SW480 (cell line): ENCODE results near the gene RIMS4.

Experiments used
- DNase-seq: peaks from one replicate; pipeline ENCODE4 v3.0.0-alpha.2; 2016; ENCODE audit warnings: low spot score

Gene RIMS4

DNA sequence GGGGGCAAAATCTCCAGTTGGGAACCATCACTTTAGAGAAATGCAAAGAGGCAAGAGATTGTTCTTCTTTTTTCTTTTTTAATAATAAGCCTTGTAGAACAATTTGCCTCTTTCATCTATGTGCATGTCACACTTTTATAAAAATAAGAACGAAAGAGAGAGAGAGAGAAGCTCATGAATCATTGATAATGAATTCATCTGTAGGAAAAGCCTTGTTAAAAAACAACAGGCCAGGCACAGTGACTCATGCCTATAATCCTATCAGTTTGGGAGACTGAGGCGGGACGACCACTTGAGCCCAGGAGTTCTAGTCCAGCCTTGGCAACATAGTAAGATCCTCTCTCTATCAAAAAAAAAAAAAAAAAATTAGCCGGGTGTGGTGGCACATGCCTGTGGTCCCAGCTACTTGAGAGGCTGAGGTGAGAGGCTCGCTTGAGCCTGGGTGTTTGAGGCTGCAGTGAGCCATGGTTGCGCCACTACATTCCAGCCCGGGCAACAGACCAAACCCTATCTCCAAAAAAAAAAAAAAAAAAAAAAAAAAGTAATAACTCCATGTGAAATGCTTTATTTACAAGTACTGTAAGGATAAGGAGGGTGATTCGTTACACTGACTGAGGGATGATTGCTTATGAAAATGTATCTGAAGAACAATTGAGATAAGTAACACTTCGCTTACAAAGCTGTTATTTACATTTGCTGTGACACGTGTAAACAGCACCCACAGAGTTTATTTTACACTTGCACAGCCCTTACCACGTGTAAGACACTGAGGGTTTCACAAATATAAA, 89.2 kb downstream of the RIMS4 start:
- no peak for DNase-seq

GRCh38 chr20:44720621-44720996, 89.7 kb downstream of the RIMS4 start:
- DNase-seq = peak; percentile 42

DNA sequence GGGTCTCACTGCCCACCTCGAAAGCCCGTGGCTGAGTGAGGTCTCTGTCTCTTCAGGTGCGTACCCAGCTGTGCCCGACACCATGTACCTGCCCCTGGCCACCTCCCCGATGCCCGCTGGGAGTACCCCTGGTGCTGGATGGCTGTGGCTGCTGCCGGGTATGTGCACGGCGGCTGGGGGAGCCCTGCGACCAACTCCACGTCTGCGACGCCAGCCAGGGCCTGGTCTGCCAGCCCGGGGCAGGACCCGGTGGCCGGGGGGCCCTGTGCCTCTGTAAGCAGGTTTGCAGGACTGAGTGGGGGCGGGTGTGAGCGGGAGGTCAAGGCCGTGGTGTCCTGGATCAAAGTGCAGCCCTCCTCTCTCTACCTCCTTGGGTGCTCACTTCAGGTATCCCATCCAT, 90.5 kb downstream of the RIMS4 start:
- no peak for DNase-seq

- no peak for DNase-seq
Measured at GRCh38 chr20:44717986-44718385, 92.4 kb downstream of the RIMS4 start.

DNA sequence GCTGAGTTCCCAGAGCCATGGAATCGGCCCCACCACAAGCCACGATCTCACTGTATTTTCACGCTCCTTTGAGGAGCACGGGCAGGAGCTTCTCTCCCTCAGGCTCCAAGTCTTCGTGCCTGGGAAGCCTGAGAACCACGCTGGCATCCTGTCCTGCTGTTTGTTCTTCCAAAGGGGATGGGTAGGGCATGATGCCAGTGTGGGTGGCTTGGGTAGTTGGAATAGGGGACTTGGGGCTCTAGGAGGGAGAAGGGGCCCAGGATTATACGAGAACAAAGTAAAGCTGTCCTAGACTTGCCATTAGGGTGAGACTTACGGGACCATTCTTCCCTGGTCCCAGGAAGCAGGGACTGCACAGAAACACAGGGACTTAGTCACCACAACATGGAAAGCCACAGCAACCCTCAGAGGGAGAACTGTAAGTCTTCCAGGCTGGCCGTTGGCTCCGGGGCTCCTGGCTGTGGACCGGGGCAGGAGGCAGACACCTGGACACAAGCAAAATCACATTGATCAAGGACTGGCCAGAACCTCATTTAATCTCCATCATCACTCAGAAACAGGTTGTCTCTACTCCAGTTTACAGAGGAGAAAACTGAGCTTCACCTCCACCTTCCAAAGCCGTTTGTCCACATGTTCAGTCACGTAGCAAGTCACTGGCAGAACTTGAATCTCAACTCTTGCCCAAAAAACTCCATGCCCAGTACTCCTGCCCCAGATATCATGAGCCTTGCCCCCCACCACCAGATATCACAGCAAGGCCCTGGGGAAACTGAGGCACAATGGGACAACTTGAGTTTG, 93.8 kb downstream of the RIMS4 start:
- DNase-seq = no peak

- no peak for DNase-seq
Measured at GRCh38 chr20:44715499-44716308, 94.6 kb downstream of the RIMS4 start.

DNA sequence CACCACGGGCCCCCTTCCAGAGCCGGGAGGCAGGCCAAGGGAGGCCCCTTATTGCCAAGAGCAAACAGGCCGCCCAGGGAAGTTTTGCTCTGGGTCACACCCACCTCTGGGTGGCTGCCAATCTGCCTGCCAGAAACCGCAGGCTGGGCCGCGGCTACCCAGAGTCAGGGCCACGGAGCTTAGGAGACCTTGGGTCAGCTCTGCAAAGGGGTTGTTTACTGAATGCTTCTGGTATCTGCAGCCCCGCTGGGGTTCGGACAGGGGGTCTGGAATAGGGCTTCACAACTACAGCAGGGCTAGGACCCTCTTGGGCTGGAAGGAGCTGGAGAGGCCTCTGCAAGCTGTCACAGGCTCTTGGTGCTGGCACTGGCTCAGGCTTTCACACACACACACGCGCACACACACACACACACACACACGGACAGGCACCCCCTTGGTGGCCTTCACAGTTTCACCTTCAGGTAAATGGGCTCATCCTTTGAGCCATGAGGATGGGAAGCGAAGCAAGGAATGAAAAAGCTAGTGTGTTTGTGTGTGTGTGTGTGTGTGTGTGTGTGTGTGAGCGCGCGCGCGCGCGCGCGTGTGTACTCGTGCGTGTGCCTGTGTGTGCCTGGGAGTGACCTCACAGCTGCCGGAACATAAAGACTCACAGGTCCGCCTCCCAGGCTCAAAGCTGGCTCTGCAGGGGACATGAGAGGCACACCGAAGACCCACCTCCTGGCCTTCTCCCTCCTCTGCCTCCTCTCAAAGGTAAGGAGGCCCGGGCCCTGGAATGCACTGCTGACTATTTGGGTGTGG, 95.4 kb downstream of the RIMS4 start, which contains the start of gene CCN5:
Gene CCN5, plus strand, starts transcription at position 669 of the 798 bp plus-strand sequence. Its CDS starts 22 bp downstream, at position 691.
- peak; percentile 85 for DNase-seq

DNA sequence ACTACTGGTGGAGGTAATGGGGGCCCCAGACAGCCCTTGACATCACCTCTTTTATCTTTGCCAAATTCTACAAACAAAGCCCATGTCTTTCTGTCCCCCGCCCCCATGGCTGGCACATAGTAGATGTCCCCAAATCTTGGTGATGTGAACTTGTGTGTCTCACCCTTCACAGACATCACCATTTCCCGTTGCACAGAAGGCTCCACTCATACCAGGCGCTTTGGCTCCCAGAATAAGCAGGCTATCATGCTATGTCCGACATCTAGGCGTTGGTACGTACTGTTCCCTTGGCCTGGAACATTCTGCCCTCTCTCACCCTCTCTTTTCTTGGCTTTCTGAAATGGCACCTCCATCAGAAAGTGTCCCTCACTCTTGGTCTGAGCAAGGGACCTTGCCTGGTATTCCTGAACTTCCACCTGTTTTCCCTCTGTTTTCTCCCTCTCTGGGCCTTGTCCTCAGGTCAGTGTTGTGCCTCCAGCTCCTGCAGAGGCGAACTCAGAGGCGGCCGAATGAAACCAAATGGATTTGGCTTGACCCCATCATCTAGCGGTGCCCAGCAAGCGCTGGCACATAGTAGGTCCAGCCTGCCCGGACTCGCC, 96.1 kb downstream of the RIMS4 start:
- no peak for DNase-seq

DNA sequence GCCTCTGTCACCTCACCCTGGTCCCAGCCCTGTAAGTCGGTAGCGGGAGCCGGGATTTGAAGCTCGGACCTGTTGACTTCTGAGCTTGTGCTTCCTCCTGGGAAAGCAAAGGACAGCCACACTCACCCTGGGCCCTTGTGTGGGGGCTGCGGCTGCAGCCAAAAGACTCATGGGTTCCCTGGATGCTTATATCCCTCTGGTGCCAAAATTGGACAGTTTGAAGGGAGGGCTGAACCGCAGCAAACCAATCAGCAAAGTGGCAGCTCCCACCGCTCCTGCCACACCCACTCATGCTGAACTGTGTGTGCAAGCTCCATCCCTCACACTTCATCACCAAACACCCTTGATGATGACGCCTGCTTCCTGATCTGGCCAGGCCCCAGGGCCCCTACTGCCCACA, 99.1 kb downstream of the RIMS4 start:
- DNase-seq = no peak

DNA sequence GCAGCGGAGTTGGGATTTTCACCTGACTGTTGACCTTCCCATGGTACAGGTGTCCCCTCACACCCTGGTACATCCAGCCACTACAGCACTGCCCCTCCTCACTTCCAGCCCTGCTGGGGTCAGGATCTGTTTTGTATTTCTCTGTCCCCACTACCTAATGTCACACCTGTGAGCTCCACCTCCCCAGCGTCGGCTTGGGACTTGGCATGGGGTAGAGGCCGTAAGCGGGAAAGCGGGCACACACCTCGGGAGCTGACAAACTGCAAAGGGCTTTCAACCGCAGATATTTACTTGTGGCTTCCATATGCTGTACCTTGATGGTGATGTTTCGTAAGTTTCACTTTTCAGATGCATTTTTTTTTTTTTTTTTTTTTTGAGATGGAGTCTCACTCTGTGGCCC, 100.5 kb downstream of the RIMS4 start:
- no peak for DNase-seq

- DNase-seq = no peak
Measured at GRCh38 chr20:44709380-44709779, 101.0 kb downstream of the RIMS4 start.

- no peak for DNase-seq
Measured at GRCh38 chr20:44707018-44707579, 103.2 kb downstream of the RIMS4 start.

DNA sequence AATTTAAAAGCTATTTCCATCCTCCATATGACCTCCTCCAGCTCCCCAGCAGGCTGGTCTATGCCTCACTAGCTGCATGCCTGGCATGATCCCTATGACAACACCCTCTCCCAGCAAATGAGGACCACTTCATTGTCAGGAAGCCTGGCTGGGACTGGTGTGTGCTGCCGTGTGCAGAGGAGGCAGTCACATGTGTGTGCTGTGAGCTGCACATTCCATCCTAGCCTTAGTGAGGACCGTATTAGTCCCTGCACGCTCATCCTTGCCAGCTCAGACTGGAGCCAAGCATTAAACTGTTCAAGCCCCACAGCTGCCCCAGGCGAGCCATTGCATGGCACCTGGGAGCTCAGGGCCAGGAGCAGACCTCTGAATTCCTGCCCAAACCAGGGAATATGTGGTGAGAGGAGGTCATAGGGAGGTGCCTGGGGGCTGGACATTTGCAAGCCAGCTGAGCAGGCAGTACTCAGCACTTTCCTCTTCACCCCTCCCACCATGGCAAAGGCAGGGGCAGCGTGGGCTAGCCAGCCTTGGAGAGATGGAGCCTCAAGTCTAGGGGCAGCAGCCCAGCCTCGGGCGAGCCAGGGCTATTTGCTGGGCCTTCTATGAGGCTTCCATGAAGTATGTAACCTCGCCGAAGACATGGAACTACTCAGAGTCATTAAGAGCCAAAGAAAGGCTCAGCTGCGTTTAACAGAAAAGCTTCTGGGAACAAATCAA, 103.9 kb downstream of the RIMS4 start:
- DNase-seq = no peak

DNA sequence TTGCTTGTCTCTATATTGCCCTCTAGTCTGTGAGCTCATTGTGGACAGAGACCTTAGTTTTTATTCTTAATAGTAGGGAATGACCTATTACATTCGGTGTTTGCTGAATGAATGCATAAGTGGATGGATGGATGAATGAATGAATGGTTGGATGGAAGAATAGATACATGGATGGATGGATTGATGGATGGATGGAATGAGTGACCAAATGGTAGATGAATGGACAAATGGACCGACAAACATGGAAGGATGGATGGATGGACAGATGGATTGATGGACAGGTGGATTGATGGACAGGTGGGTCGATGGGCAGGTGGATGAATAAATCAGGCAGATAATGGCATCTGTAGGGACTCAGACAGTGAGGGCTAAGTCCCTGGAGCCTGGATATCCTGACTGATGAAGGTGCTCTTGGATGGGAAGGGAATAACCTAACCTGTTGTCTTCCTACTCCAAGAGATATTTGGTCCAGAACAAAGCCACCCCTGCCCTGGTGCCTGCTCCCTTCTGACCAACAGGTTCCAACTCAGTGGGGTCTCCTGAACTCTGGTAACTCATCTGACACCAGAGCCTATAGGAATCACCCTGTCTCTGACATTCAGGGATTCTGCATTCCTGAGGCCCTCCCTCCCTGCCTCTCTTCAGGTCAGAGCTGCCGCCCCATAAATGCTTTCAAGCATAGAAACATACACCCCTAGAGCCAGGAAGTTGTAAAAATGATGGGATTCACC, 104.8 kb downstream of the RIMS4 start:
- DNase-seq = no peak

- DNase-seq = no peak
Measured at GRCh38 chr20:44704551-44704971, 105.8 kb downstream of the RIMS4 start.

GRCh38 chr20:44703956-44704488, 106.3 kb downstream of the RIMS4 start:
- DNase-seq = no peak

- no peak for DNase-seq
Measured at GRCh38 chr20:44703183-44703925, 107.0 kb downstream of the RIMS4 start.

DNA sequence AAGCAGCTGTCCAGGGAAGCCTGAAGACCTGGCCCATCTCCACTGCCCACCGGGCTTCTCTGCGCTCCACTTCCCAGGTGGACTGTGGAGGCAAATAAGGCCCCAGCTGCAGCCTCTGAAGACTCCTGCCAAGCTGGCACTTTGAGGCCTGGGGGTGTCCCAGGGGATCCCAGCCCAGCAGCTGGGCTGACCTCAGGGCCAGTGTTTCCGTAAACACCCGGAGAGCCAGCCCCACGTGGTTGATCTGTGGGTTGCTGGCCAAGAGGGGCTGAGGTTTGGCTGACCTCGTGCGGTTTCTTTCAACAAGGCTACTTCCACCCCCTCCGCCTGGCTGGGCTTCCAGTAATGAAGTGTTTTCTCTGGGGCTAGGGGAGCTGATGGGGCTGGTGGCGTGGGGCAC, 107.6 kb downstream of the RIMS4 start:
- peak; percentile 46 for DNase-seq
